HS-5 (cell line): Measurements from ENCODE around the gene CACNA1D.
"Not testable (repeated sequence)": the region's sequence is repeated elsewhere in the genome, so short reads cannot be mapped to it uniquely, and the experiment has no call there.

Experiments used
- DNase-seq: peaks from one replicate; pipeline ENCODE4 v3.0.0-alpha.2; 2012; ENCODE audit warnings: low read depth

CACNA1D gene

GRCh38 chr3:53657651-53658050 is 163.2 kb downstream of the CACNA1D start:
- no peak for DNase-seq

GRCh38 chr3:53658613-53659193 is 164.3 kb downstream of the CACNA1D start:
- no peak for DNase-seq

- DNase-seq, result no peak
Observed at GRCh38 chr3:53659996-53660395, 165.6 kb downstream of the CACNA1D start.

- DNase-seq, result no peak
Observed at GRCh38 chr3:53661480-53661879, 167.1 kb downstream of the CACNA1D start.

GRCh38 chr3:53664812-53665211 is 170.4 kb downstream of the CACNA1D start:
- DNase-seq, result not testable (repeated sequence)

- no peak for DNase-seq
Observed at GRCh38 chr3:53665608-53666425, 171.4 kb downstream of the CACNA1D start.

GRCh38 chr3:53668872-53669271 is 174.5 kb downstream of the CACNA1D start:
- no peak for DNase-seq

GRCh38 chr3:53670721-53671120 is 176.3 kb downstream of the CACNA1D start:
- no peak for DNase-seq

GRCh38 chr3:53671192-53671960 is 177.0 kb downstream of the CACNA1D start:
- no peak for DNase-seq

- no peak for DNase-seq
Observed at GRCh38 chr3:53671961-53672299, 177.5 kb downstream of the CACNA1D start.

GRCh38 chr3:53672981-53673380 is 178.6 kb downstream of the CACNA1D start:
- no peak for DNase-seq

GRCh38 chr3:53673722-53674350 is 179.4 kb downstream of the CACNA1D start:
- DNase-seq, result no peak

- no peak for DNase-seq
Observed at GRCh38 chr3:53674582-53674981, 180.2 kb downstream of the CACNA1D start.

- no peak for DNase-seq
Observed at GRCh38 chr3:53675022-53675697, 180.7 kb downstream of the CACNA1D start.

GRCh38 chr3:53675942-53676341 is 181.5 kb downstream of the CACNA1D start:
- DNase-seq, result no peak

- no peak for DNase-seq
Observed at GRCh38 chr3:53677413-53677812, 183.0 kb downstream of the CACNA1D start.

- no peak for DNase-seq
Observed at GRCh38 chr3:53680028-53680427, 185.6 kb downstream of the CACNA1D start.

- no peak for DNase-seq
Observed at GRCh38 chr3:53682807-53683206, 188.4 kb downstream of the CACNA1D start.

GRCh38 chr3:53688066-53688465 is 193.7 kb downstream of the CACNA1D start:
- no peak for DNase-seq

- no peak for DNase-seq
Observed at GRCh38 chr3:53688989-53689388, 194.6 kb downstream of the CACNA1D start.

- DNase-seq, result no peak
Observed at GRCh38 chr3:53689681-53690080, 195.3 kb downstream of the CACNA1D start.

- no peak for DNase-seq
Observed at GRCh38 chr3:53690521-53690920, 196.1 kb downstream of the CACNA1D start.
